NB4 (cell line): Measurements from ENCODE around the gene TMEM38A.

ENCODE experiments used
- POLR2A ChIP-seq: IDR thresholded peaks from 2 replicates; pipeline ENCODE4 v1.6.1; 2011; ENCODE audit warnings: mild to moderate bottlenecking; ENCODE audit not compliant: insufficient read length; ENCODE audit errors: extremely low read depth
- TF ChIP-seq, protein P1 (sequence below): IDR thresholded peaks from one replicate; pipeline ENCODE4 v1.5.1; 2012; ENCODE audit warnings: low read depth, low read length
- TF ChIP-seq, protein P2 (sequence below): IDR thresholded peaks from 2 replicates; pipeline ENCODE4 v1.6.1; 2011; ENCODE audit warnings: low read depth, low read length

DNA sequence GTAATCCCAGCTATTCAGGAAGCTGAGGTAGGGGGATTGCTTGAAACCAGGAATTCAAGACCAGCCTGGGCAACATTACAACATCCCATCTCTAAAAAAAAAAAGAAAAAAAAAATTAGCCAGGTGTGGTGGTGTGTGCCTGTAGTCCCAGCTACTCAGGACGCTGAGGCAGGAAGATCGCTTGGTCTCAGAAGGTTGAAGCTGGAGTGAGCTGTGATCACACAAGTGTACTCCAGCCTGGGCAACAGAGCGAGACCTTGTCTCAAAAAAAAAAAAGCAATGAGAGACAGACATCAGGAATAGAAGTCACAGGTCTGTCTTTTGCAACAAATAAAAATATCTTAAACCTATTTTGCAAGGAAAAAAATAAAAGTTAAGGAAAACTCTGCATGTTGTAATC lies 23.3 kb downstream of the TMEM38A start:
- TF ChIP-seq POLR2A: no peak
- TF ChIP-seq, protein P1, sequence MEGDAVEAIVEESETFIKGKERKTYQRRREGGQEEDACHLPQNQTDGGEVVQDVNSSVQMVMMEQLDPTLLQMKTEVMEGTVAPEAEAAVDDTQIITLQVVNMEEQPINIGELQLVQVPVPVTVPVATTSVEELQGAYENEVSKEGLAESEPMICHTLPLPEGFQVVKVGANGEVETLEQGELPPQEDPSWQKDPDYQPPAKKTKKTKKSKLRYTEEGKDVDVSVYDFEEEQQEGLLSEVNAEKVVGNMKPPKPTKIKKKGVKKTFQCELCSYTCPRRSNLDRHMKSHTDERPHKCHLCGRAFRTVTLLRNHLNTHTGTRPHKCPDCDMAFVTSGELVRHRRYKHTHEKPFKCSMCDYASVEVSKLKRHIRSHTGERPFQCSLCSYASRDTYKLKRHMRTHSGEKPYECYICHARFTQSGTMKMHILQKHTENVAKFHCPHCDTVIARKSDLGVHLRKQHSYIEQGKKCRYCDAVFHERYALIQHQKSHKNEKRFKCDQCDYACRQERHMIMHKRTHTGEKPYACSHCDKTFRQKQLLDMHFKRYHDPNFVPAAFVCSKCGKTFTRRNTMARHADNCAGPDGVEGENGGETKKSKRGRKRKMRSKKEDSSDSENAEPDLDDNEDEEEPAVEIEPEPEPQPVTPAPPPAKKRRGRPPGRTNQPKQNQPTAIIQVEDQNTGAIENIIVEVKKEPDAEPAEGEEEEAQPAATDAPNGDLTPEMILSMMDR: no peak
- TF ChIP-seq, protein P2, sequence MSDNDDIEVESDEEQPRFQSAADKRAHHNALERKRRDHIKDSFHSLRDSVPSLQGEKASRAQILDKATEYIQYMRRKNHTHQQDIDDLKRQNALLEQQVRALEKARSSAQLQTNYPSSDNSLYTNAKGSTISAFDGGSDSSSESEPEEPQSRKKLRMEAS: no peak
